HUES48 (cell line): Measurements from ENCODE around the gene THBS1.

Experiments used
- H3K27ac ChIP-seq: one replicate; pipeline ENCODE4 v1.7.0; 2013; ENCODE audit warnings: low read depth, low read length, inconsistent platforms
- H3K27me3 ChIP-seq: 2 replicates; pipeline ENCODE4 v1.6.1; 2013; ENCODE audit warnings: mild to moderate bottlenecking, low read length; ENCODE audit not compliant: control insufficient read depth, insufficient read depth
- H3K36me3 ChIP-seq: 2 replicates; pipeline ENCODE4 v1.6.1; 2013; ENCODE audit warnings: low read length; ENCODE audit not compliant: control insufficient read depth, insufficient read depth
- H3K4me1 ChIP-seq: 2 replicates; pipeline ENCODE4 v1.6.1; 2013; ENCODE audit warnings: mild to moderate bottlenecking, low read length; ENCODE audit not compliant: control insufficient read depth, insufficient read depth
- H3K4me3 ChIP-seq: 2 replicates; pipeline ENCODE4 v1.5.1; 2013; ENCODE audit warnings: mild to moderate bottlenecking, low read depth, low read length
- H3K9ac ChIP-seq: 2 replicates; pipeline ENCODE4 v1.6.1; 2013; ENCODE audit warnings: mild to moderate bottlenecking, low read depth, low read length, moderate library complexity
- H3K9me3 ChIP-seq: 2 replicates; pipeline ENCODE4 v1.6.1; 2013; ENCODE audit warnings: low read length; ENCODE audit not compliant: control insufficient read depth, insufficient read depth

THBS1 gene

GRCh38 chr15:39627451-39628143, 46.7 kb downstream of the THBS1 start:
- H3K27ac ChIP-seq, result no peak overlapping the region
- H3K36me3 ChIP-seq, result no peaks in the 10 kb centered on the region
- no peak overlapping the region for H3K9ac ChIP-seq
- no peaks in the 10 kb centered on the region for H3K9me3 ChIP-seq
- no peaks in the 10 kb centered on the region for H3K4me1 ChIP-seq
- no peaks in the 10 kb centered on the region for H3K27me3 ChIP-seq
- no peak overlapping the region for H3K4me3 ChIP-seq

DNA sequence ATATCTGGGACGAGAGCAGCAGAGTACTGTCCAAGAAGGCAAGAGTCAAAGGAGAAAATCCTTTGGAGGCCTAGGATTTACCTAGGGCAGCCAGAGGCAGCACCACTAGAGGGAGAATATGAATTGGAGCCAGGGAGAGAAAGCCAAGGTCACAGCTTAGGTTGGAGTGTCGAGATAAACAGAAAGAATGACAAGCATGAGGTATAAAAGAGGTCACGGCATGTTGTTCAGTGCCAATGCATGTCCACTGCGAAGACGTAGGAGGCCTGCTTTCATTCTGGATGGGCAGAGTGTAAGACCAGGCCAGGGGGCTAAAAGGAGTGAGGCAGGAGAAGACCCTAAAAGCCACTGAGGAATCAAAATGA, 47.2 kb downstream of the THBS1 start:
- H3K27ac ChIP-seq, result no peak overlapping the region
- no peak overlapping the region for H3K4me3 ChIP-seq
- H3K27me3 ChIP-seq, result no peaks in the 10 kb centered on the region
- no peaks in the 10 kb centered on the region for H3K4me1 ChIP-seq
- H3K9me3 ChIP-seq, result no peaks in the 10 kb centered on the region
- no peak overlapping the region for H3K9ac ChIP-seq
- no peaks in the 10 kb centered on the region for H3K36me3 ChIP-seq

GRCh38 chr15:39628546-39629257, 47.8 kb downstream of the THBS1 start:
- Histone ChIP-seq H3K27me3 (no peaks in the 10 kb centered on the region), H3K36me3 (no peaks in the 10 kb centered on the region), H3K9ac (no peak overlapping the region), H3K4me3 (no peak overlapping the region), H3K27ac (no peak overlapping the region), H3K9me3 (no peaks in the 10 kb centered on the region), H3K4me1 (no peaks in the 10 kb centered on the region)

- H3K4me1 ChIP-seq, result no peaks in the 10 kb centered on the region
- no peak overlapping the region for H3K27ac ChIP-seq
- H3K9ac ChIP-seq, result no peak overlapping the region
- no peaks in the 10 kb centered on the region for H3K36me3 ChIP-seq
- H3K4me3 ChIP-seq, result no peak overlapping the region
- no peaks in the 10 kb centered on the region for H3K9me3 ChIP-seq
- no peaks in the 10 kb centered on the region for H3K27me3 ChIP-seq
Observed at GRCh38 chr15:39629371-39629770, 48.5 kb downstream of the THBS1 start.

GRCh38 chr15:39629906-39630305, 49.0 kb downstream of the THBS1 start:
- Histone ChIP-seq H3K36me3 (no peaks in the 10 kb centered on the region), H3K9me3 (no peaks in the 10 kb centered on the region), H3K4me3 (no peak overlapping the region), H3K9ac (no peak overlapping the region), H3K27me3 (no peaks in the 10 kb centered on the region), H3K4me1 (no peaks in the 10 kb centered on the region), H3K27ac (no peak overlapping the region)

GRCh38 chr15:39631357-39631756, 50.5 kb downstream of the THBS1 start:
- Histone ChIP-seq H3K9ac (no peak overlapping the region), H3K4me1 (no peaks in the 10 kb centered on the region), H3K27me3 (no peaks in the 10 kb centered on the region), H3K4me3 (no peak overlapping the region), H3K9me3 (no peaks in the 10 kb centered on the region), H3K36me3 (no peaks in the 10 kb centered on the region), H3K27ac (no peak overlapping the region)

DNA sequence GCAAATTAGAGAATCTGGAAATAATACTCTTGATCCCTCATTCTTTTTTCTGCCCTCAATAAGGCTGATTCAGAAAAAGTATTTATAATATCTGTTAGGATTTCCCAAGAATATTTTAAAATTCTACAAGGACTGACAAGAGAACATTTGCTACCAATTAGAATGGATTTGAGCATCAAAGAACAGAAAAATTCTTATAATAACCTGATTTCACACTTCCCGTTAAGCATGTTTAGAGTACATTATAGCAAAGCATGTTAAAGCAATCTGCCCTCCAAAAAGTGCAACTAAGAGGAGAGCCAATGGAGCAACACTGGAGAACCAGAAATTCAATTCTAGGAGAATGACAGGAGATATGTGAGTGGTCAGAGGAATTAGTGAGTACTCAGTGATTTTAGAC, 57.2 kb downstream of the THBS1 start:
- no peaks in the 10 kb centered on the region for H3K36me3 ChIP-seq
- H3K9ac ChIP-seq, result no peak overlapping the region
- no peaks in the 10 kb centered on the region for H3K9me3 ChIP-seq

DNA sequence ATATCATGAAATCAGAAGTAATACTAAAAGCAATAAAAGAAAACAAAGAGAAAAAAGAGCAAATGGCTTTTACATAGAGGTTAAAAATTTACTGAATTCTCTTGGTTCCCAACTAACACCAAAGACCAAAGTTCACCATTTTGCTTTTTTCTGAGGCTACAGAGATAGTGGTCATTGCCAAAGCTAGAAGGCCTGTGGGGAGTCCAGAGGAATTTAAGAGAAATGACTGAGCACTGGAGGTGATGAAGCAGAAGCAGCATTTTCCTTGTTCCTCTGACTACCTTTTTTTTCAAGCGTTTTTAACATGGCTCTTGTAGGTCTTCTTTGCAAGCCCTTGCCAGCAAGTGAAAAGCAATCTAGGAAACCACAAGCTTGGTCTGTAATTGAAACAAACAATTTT, 58.2 kb downstream of the THBS1 start:
- Histone ChIP-seq H3K36me3 (no peaks in the 10 kb centered on the region), H3K27me3 (no peaks in the 10 kb centered on the region)

More for the DNA sequence above, 57.2 kb downstream of the THBS1 start:
- no peak overlapping the region for H3K4me3 ChIP-seq
- no peaks in the 10 kb centered on the region for H3K27me3 ChIP-seq
- H3K4me1 ChIP-seq, result peaks cover 8% of the 10 kb centered on the region; the same call in 1 of the 2 replicates
- no peak overlapping the region for H3K27ac ChIP-seq

DNA sequence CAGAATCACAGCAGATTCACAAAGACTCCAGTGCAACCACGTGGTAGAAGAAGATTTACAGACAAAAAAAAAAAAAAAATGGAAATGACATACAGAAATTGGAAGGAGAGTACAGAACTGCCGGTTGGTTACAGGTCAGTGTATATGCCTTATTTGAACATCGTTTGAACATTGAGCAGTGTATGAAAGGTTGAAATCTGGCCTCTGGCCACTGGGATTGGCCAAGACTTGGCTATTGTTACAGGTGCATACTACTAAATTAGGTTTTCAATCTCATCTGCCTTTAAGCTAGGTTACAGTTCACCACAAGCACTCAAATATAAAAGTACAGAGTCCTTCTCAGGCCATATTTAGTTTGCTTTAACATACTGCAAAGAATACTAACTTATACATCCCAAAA, 59.8 kb downstream of the THBS1 start:
- Histone ChIP-seq H3K27ac (no peak overlapping the region), H3K9me3 (no peaks in the 10 kb centered on the region), H3K36me3 (no peaks in the 10 kb centered on the region), H3K4me3 (no peak overlapping the region), H3K9ac (no peak overlapping the region), H3K27me3 (no peaks in the 10 kb centered on the region), H3K4me1 (peaks cover 8% of the 10 kb centered on the region; the same call in 1 of the 2 replicates)

More for the DNA sequence above, 58.2 kb downstream of the THBS1 start:
- Histone ChIP-seq H3K9me3 (no peaks in the 10 kb centered on the region), H3K9ac (no peak overlapping the region), H3K4me3 (no peak overlapping the region), H3K4me1 (peaks cover 8% of the 10 kb centered on the region; the same call in 1 of the 2 replicates), H3K27ac (no peak overlapping the region)

GRCh38 chr15:39641191-39641889, 60.5 kb downstream of the THBS1 start:
- H3K4me1 ChIP-seq, result peaks cover 8% of the 10 kb centered on the region; the same call in 1 of the 2 replicates
- H3K27me3 ChIP-seq, result no peaks in the 10 kb centered on the region
- H3K27ac ChIP-seq, result no peak overlapping the region
- H3K9me3 ChIP-seq, result no peaks in the 10 kb centered on the region
- no peaks in the 10 kb centered on the region for H3K36me3 ChIP-seq
- no peak overlapping the region for H3K9ac ChIP-seq
- H3K4me3 ChIP-seq, result no peak overlapping the region
